Kidney tubule cell (primary cell): ENCODE data around the gene IGFN1.

Source experiments
- DNase-seq: peaks from one replicate; pipeline ENCODE4 v3.0.0-alpha.2; 2018; ENCODE audit warnings: low spot score

The IGFN1 gene

DNA sequence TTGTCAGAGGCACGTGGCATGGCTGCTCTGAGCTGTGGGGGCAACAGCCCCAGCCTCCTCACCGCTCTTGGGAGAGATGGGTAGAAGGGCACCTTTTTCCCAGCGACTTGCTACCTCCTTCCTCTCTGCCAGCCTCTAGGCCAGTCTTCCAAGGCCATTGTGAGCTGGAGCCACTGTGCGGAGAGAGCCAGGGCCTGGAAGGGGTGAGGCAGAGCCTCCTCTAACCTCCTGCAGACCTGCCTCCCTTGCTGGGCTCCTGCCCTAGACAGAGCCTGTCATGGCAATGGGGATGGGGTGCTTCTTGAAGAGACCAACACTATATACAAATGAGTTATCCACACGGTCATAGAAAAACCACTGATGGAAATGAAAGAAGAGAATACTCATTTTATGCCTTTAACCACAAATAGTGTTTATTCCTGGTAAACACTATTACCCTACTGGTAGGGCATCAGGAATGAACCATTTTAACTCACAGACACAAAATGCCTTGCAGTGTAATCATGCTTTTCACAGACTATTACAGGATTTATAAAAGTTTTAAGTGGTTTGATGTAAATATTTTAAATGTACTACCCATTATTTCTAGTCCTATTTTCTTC is 5.0 kb upstream of the IGFN1 start:
- no peak for DNase-seq

DNA sequence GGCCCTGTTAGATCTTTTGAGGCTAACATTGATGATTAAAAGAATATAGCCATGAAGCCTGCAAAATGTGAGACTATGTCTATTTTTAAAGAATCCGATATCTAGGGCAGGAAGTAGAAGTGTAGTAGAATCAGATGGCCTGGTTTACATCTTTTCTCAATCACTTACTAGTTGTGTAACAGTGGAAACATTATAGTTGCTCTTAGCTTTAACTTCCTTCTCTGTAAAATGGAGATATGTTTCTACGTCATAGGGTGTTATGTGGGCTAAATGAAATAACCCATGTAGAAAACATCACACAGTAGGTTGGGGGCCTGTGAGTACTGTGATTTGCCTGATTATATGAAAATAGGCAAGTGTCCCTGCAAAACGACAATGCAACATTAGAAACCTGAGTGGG is 4.4 kb upstream of the IGFN1 start:
- DNase-seq, result no peak

DNA sequence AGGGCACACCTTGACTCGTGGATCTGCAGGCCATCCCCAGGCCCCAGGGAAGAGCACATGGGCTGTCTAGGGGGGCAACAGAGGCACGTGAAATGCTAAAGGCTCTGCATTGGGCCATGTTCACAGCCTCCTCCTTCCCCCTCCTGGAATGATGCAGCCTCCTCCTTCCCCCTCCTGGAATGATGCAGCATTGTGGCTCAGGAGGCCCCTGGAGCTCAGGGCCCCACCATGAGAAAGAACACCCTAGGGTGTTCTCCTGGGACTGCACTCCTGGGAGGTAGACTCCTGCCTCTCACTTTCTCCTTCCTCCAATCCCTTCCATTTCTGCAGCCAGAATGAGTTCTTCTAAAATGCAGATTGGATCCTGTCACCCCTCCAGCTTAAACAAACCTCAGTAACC is 1.5 kb upstream of the IGFN1 start:
- no peak for DNase-seq

DNA sequence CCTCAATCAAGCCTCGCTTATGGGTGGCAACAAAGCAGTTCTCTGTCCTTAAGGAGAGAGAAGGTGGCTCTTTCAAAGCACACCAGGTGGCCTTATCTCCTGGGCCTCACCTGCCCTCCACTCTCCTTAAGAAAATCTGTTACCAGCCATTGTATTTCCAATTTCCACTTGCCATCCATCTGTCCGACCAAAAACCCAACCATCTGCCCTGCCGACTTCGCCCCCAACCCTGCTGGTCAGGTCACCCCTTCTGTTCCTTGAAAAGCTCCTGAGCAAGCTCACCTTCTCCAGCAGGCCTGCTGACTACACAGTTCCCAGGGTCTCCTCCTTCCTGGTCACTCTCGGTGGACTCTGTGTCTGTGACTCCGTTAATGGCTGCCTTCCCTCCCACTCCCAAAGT is 619 bp upstream of the IGFN1 start:
- no peak for DNase-seq

DNA sequence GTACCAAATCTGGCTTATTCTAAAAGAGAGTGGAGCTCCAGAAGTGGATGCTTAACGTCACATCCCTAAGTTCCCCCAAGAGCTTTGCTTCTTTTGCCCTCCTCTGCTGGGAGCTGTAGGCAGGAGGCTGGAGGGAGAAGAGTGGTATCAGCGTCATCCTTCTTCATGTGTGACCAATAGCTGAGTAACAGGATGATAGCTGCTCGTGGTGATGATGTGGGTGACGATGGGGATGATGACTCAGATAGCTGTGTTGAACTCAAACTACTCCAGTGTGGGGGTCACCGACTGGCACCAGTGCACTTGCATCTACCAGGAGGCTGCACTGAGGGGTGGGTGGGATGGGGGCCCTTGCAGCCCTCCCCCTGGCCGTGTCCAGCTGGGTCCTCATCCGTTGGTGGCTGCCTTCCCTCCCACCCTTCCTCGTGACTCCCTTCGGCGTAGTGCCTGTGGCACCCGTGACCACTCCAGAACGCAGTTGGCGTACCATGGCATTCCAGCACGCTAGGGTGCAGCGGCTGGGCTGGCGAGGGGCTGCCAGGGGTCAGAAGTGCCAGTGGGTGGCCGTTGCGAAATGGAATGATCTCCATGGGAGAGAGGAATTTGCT is 1.1 kb downstream of the IGFN1 start:
- peak; percentile 94 for DNase-seq

DNA sequence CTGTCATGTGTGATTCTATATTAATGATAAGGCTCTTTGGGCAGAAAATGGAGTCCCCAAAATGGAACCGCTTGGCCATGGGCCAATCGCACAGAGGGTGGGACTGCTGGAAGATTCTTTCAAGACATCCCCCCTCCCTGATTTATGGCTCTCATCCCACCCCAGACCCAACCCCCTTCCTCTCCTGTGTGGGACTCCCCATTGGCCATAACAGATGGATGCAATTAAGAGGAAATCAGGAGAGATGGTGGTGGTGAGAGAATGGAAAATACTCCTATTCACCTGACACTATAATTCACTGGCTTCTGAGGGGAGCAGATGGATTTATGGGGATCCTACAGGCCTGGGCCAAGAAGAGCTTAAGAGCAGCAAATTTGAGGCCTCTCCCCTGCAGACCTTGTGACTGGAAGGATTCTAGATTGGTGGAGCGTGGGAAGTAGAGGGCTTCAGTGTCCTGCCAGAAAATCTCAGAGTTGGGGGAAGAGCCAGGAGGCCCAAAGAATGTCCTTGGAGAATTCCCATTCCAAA is 1.7 kb downstream of the IGFN1 start:
- no peak for DNase-seq

DNA sequence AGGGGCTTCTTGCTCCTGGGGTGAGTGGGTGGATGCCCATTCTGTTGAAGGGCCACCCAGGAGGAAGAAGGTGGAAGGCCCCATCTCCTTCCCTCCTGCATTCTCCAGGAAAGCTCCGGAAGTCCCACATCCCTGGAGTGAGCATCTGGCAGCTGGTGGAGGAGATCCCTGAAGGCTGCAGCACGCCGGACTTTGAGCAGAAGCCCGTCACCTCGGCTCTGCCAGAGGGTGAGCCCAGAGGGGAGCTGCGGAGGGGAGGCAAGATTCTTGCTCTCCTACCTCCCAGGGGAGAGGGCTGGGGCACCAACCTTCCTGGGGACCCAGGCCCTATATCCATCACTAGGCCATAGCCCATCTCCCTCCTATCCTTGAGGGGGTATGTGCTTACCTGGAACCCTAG is 3.4 kb downstream of the IGFN1 start:
- no peak for DNase-seq

DNA sequence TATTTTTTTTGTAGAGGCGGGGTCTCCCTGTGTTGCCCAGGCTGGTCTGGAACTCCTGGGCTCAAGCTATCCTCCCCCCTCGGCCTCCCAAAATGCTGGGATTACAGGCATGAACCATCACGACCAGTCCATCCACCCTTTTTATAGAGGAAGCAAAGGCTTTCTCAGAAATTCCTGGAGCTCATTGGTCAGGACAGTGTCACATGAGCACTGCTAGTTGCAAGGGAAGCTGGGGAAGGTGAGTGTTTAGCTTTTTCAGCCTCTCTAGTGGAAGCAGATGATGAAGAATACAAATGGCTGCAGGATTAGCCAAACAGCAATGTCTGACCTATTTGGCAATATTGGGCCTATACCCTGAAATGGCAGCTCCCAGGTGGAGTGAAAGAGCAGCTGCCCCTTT is 8.0 kb downstream of the IGFN1 start:
- no peak for DNase-seq

DNA sequence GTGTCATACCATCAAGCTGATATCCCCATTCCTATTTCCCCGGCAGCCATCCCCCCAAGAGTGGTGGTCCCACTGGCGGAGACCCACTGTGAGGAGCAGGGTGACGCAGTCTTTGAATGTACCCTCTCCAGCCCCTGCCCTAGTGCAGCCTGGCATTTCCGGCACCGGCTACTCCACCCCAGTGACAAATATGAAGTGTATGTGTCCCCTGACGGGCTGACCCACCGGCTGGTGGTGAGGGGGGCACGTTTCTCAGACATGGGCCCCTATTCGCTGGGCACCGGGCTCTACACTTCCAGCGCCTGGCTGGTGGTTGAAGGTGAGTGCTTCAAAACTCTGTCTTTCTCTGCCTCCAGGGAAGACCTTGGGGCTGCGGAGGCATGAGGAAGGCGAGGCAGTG is 14.4 kb downstream of the IGFN1 start:
- no peak for DNase-seq

DNA sequence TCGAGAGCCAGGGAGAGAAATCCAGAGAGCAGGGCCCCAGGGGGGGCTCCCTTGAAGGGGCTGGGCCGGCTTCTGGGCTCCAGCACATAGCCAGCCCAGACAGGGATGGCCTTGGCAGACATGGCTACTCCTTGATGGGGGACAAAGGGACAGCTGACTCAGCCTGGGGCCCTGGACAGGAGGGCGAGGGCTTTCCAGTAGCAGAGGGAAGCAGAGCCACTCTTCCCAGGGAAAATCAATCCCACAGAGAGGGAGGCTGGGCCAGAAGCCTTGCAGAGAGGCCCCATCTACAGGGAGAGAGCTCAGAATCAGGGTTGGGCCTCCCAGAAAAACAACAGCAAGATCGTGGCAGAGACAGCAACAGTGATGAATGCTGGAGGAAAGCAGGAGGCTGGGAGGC is 15.6 kb downstream of the IGFN1 start:
- DNase-seq, result no peak

DNA sequence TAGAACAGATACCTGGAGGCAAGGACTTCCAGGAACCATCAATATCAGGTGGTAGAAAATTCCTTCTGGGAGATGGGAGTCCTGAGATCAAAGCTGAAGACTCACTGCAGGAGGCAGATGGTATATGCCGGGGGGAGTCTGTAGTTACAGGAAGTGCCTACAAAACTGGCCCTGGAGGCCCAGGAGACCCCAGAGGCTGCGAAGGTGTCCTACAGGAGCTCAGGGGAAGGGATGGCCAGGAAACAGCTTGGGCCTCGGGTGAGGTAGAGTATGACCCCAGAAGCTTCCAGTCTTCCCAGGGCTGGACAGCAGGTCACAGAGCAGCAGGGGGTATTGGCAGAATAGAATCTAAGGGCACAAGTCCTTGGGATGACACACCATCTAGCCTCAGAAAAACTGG is 16.4 kb downstream of the IGFN1 start:
- DNase-seq, result no peak

DNA sequence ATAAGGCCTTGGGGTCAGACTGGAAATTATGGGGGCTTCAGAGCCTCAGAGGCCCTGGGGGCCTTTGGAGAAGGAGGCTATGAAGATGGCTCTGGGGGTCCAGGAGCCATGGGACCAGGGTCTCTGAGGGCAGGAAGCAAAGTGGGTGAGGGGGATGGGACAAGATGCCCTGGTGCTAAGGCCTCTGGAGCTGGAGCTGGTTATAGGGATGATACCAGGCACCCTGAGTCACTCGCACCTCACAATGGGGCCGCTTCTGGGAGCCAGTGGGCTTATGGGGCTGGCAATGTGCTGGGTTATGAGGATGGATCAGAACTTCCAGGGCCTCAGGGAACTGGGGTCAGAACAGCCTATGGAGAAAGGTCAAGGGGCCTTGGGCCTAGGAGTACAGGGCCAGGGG is 17.6 kb downstream of the IGFN1 start:
- DNase-seq, result no peak

DNA sequence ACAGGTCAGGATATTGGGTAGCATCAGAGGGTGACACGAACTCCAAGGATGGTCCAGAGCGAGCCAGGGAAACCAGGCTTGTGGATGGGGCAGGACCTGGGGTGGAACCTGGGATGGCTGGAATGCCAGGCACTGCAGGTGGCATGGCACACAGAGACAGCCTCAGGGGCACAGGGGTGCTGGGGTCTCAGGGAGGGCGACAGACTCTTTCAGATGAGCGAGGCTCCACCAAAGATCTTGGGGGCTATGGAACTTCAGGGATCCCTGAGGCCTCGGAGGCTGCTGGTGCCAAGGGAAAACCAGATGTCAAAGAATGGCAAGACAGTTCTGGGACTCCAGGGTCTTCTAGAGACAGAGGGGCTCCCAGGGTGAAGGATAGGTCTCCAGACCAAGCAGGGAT is 21.4 kb downstream of the IGFN1 start:
- no peak for DNase-seq

DNA sequence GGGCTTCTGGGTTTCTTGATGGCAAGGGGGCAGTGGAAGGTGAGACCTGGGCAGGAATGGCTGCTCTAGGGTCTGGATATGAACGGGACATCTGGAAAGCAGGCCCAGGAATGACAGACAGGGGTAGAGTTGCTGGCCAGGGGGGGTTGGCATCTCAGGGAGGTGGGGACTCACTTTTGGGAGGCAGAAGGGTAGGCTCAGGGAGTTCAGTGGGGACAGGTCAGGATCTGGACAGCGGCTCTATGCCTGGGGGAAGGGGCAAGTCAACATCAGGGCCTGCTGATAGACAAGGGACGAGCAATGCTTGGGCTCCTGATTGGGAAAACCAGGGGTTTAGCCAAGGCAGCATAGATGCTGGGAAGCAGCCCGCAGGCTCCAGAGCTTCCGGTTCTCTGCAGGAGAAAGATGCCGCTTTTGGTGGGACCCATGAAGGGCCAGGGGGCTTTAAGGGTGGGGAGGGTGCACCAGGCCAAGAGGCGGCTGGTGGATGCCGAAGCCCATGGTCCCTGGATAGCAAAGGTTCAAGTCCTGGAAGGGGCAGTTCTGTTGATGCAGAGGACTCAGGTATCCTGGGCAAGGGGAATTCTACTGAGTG is 21.9 kb downstream of the IGFN1 start:
- DNase-seq, result no peak

DNA sequence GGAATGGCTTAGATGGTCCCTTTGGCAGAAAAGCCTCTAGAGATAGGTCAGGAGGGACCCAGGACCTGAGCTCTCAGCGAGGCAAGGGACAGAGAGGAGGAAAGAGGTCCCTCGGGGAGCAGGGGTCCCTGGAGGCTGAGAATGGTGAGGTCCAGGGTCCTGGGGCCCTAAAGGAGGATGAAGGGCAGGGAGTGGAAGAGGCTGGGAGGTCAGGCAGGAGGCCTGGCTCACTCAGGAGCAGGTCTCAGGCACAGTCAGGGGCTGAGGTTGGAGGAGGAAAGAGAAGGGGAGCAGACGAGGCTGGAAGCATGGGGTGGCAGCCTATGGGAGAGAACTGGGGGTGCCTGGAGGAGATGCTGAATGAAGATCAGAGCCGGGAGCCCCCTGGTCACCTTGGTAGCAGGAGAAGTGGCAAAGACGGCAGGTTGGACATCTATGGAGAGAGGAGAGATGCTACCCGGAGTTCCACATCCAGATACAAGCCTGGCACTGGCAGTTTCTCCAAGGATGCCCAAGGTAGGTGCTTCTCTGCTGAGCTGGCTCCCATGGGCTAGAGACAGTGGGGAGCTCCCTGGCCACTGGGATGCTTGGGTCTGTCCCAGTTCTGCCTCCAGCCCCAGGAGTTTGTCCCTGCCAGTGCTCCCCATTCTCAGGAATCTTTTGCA is 22.6 kb downstream of the IGFN1 start:
- DNase-seq, result no peak

DNA sequence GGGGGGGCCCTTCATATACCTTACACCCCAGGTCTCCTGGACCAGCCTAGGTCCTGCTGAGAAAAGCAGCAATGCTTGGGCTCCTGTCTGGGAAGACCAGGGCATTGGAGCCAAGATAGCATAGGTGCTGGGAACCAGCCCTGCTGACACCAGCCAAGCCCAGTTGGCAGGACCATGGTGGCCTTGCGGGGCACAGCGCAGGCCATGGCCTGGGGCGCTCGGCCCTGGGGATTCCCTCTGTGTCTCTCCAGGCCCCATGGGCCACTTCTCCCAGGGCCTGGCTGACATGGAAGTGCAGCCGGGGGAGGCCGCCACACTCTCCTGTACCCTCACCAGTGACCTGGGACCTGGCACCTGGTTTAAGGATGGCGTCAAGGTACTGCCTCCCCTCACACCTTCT is 23.3 kb downstream of the IGFN1 start:
- no peak for DNase-seq

DNA sequence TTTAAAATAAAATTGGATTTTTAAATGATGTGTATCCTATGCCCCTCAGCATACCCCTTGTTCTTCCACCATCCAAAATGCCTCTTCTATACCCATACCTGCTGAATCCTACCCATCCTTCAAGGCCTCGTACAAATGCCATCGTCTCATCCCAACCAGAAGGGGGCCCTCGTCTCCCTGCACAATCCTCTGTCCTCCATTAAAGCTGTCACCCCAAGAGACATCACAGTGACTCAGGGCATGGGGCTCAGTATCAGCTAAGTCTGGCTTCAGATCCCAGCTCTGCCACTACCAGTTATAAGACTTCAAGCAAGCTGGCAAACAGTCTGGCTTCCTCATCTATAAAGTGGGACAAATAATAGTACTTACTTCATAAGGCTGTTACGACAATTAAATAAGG is 23.8 kb downstream of the IGFN1 start:
- DNase-seq, result no peak

DNA sequence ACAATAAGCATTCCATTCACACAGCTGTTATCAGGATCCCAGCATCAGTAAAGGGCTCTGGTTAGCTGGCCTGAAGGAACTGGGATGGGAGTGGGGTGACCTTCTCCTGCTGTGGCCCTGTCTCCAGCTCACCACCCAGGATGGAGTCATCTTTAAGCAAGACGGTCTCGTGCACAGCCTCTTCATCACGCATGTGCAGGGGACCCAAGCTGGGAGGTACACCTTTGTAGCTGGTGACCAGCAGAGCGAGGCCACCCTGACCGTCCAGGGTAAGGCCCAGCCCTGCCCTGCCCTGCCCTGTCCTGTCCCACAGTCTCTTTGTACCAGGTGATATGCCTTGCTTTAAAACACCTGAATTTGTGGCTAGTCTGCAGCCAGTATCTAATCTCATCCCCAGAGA is 24.3 kb downstream of the IGFN1 start:
- DNase-seq, result no peak

DNA sequence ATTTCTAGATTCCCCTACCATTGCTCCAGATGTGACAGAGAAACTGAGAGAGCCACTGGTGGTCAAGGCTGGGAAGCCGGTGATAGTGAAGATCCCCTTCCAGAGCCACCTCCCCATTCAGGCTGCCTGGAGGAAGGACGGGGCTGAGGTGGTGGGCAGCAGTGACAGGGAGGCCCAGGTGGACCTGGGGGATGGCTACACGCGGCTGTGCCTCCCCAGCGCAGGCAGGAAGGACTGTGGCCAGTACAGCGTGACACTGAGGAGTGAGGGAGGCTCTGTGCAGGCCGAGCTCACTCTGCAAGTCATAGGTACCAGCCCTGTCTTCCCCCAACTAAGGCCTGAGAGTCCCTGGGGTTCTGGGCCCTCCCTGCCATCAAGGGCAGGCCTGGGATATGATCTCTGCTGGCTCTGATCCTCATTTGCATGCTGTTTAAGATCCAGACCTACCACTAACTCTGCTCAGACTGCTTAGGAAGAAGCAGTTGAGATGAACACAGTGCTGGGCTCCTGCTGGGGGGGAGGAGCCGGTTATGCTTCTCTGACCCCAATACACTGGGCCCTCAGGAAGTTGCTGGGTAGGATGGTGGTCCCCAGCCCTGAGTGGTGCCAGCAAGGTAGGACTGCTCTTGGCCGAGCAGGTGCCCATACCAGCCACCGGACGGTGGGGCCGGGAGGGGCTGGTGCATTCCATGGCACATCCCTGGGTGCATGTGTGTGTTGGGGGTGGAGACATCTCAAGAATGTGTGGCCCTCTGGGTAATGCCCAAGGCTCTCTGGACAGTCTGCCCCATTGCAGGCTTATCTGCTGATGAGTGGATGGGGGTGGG is 25.1 kb downstream of the IGFN1 start:
- no peak for DNase-seq

DNA sequence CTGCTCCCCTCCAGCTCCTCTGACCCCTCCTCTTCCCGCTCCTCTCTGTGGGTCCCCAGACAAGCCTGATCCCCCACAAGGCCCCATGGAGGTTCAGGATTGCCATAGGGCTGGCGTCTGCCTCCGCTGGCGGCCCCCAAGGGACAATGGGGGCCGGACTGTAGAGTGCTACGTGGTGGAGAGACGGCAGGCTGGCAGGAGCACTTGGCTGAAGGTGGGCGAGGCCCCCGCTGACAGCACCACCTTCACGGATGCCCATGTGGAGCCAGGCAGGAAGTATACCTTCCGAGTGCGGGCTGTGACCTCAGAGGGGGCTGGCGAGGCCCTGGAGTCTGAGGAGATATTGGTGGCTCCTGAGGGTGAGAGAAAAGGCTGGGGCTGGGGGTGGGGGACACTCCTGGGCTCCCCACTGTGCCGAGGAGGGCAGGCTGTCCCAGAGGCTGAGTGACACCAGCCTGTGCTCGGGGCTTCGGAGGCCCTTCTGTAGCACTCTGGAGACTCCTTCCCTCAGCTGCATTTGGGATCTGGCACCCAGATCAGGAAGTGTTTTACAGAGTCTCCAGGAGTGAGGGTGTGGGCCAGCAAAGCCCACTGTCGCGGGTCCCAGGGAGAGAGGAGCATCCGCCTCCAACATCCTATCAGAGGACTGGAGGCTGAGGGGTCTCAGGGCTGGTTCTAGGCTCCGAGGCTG is 25.9 kb downstream of the IGFN1 start:
- no peak for DNase-seq

DNA sequence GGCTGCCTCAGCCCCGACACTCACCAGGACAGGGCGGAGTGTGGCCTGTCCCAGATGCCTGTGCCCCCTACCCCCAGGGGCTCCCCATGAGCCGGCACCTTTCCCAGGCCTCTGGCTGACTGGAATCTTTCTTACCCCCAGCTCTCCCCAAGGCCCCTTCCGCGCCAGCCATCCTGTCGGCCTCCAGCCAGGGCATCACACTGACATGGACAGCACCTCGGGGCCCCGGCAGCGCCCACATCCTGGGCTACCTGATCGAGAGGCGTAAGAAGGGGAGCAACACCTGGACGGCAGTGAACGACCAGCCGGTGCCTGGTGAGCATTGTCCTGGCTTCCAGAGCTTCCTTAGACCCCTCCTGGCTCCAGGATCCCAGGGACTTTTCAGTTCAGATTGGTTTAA is 26.5 kb downstream of the IGFN1 start:
- no peak for DNase-seq

DNA sequence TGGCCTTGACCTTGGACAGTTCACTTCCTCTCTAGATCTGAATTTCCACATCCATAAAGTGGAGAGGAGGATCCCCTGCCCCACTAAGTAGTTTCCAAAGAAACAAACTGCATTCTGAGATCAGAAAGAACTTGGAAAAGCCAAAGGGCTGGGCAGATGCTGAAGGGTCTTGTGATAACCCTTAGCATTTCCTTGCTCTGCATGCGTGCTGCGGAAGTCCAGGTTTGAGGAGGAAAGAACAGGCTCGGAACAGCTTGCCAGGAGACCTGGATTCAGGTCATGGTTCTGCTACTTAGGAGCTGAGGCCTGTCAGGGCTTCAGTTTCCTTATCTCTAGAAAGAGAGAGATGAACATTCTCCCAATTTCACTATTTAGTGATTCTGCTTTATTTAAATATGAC is 27.2 kb downstream of the IGFN1 start:
- DNase-seq, result no peak
